OCI-LY7 (cell line): Measurements from ENCODE around the gene SLC23A1. TPM values are rescaled to one million over a fixed set of nuclear protein-coding genes. Genes with fewer than 3 reads are reported as not detected.

ENCODE experiments used
- BruUV-seq: library from RNA; stranded (reverse); fragments of 400-500 nt; replicated peaks from 2 replicates; lab custom pipeline; 2021; lab: Mats Ljungman, UMichigan
- CTCF ChIA-PET: fragments of 300-600 bp; sonication (Branson Sonifier 250); formaldehyde crosslinking; loops from one replicate; lab custom pipeline; 2022; ENCODE audit warnings: antibody characterized with exemption; ENCODE audit not compliant: unreplicated experiment; lab: Charles Lee
- POLR2A ChIA-PET: fragments of 300-600 bp; sonication (Branson Sonifier 250); formaldehyde crosslinking; loops from one replicate; lab custom pipeline; 2022; ENCODE audit warnings: antibody characterized with exemption; lab: Charles Lee
- DNase-seq: peaks from one replicate; pipeline ENCODE4 v3.0.0-alpha.2; 2015; ENCODE audit warnings: low spot score
- H2AFZ ChIP-seq: fragments of 200-600 bp; sonication (generic), shearing (Covaris generic); 2 replicates; pipeline ENCODE4 v1.6.1; 2014; ENCODE audit warnings: mild to moderate bottlenecking, antibody characterized with exemption, low read length, moderate library complexity
- H3K27ac ChIP-seq: fragments of 200-600 bp; sonication (generic); 2 replicates; pipeline ENCODE4 v1.5.1; 2014; ENCODE audit warnings: mixed run types, low read depth, mild to moderate bottlenecking, moderate library complexity, low read length, inconsistent platforms; ENCODE audit not compliant: poor library complexity, severe bottlenecking
- H3K36me3 ChIP-seq: fragments of 200-600 bp; sonication (generic); 2 replicates; pipeline ENCODE4 v1.6.1; 2014; ENCODE audit warnings: mild to moderate bottlenecking, antibody characterized with exemption, low read length, moderate library complexity, mixed read lengths; ENCODE audit not compliant: insufficient read depth
- H3K4me1 ChIP-seq: fragments of 200-600 bp; sonication (generic); 2 replicates; pipeline ENCODE4 v1.5.1; 2014; ENCODE audit warnings: mild to moderate bottlenecking, low read length; ENCODE audit not compliant: insufficient read depth, poor library complexity, severe bottlenecking
- H3K4me2 ChIP-seq: fragments of 200-600 bp; sonication (generic); 2 replicates; pipeline ENCODE4 v1.6.1; 2014; ENCODE audit warnings: mild to moderate bottlenecking, low read length
- H3K4me3 ChIP-seq: fragments of 200-600 bp; sonication (generic); 2 replicates; pipeline ENCODE4 v1.5.1; 2014; ENCODE audit warnings: mild to moderate bottlenecking, low read depth, low read length; ENCODE audit not compliant: poor library complexity, severe bottlenecking
- H3K79me2 ChIP-seq: fragments of 200-600 bp; sonication (generic); 2 replicates; pipeline ENCODE4 v1.6.1; 2016; ENCODE audit warnings: low read depth, mild to moderate bottlenecking, low read length, moderate library complexity, mixed read lengths; ENCODE audit not compliant: insufficient read depth
- H3K9me2 ChIP-seq: fragments of 200-600 bp; sonication (generic); 2 replicates; pipeline ENCODE4 v1.6.1; 2016; ENCODE audit warnings: mild to moderate bottlenecking, low read length, mixed read lengths; ENCODE audit not compliant: insufficient read depth
- H3K9me3 ChIP-seq: fragments of 200-600 bp; sonication (generic); 2 replicates; pipeline ENCODE4 v1.6.1; 2014; ENCODE audit warnings: mild to moderate bottlenecking, mixed run types, low read length, mixed read lengths
- H4K20me1 ChIP-seq: fragments of 200-600 bp; sonication (generic); 2 replicates; pipeline ENCODE4 v1.6.1; 2014; ENCODE audit warnings: mild to moderate bottlenecking, antibody characterized with exemption, low read length, moderate library complexity, mixed read lengths; ENCODE audit not compliant: insufficient read depth
- CTCF ChIP-seq: fragments of 200-600 bp; sonication (generic); conservative IDR thresholded peaks from 2 replicates; pipeline ENCODE4 v1.5.1; 2014; ENCODE audit warnings: mild to moderate bottlenecking, antibody characterized with exemption, low read length, moderate library complexity, mixed read lengths
- EZH2phosphoT487 ChIP-seq: fragments of 200-600 bp; sonication (generic); IDR thresholded peaks from 2 replicates; pipeline ENCODE4 v1.6.1; 2018; ENCODE audit warnings: low read depth, borderline replicate concordance, mild to moderate bottlenecking, mixed run types, antibody characterized with exemption, low read length, moderate library complexity, mixed read lengths
- intact Hi-C: fragments of 100-400 bp; cut with micrococcal nuclease; formaldehyde crosslinking; loops from one replicate; pipeline ENCODE4 v1.10.0; 2022; ENCODE audit not compliant: unreplicated experiment
- total RNA-seq, 2 experiments: library from RNA; depleted of rRNA in 1 of 2; stranded (reverse); fragments of >200 nt in 1 of 2; shearing (Covaris generic) in 1 of 2; gene quantifications; 2 replicates each; pipeline ENCODE4 v1.2.3, GENCODE V29; 2014 to 2022

The SLC23A1 gene
- total RNA-seq, 2 experiments from 2014 or later = 20.3 to 63.1 TPM

GRCh38 chr5:139385061-139386049, 2.3 kb upstream of the SLC23A1 start:
- H3K4me2 ChIP-seq = peak overlapping the region; percentile 99
- H3K36me3 ChIP-seq = peaks cover 55% of the 10 kb centered on the region
- peaks cover 70% of the 10 kb centered on the region for H3K4me1 ChIP-seq
- POLR2A ChIA-PET = interaction anchor here (0.9 kb wide), 1 partner anchor 92 kb away, joined by 3 read pairs; the partner anchor contains the start of gene MATR3
- intact Hi-C loops = no loop called here
- peaks cover 7% of the 10 kb centered on the region; the same call in 1 of the 2 replicates for H4K20me1 ChIP-seq
- CTCF ChIA-PET = no interaction called here
- no peaks in the 10 kb centered on the region for H3K9me2 ChIP-seq
- H2AFZ ChIP-seq = no peak overlapping the region
- peak overlapping the region; percentile 90 for H3K27ac ChIP-seq
- H3K79me2 ChIP-seq = peaks cover 53% of the 10 kb centered on the region
- DNase-seq = peak; percentile 63
- BruUV-seq = no TSS peak
- H3K4me3 ChIP-seq = peak overlapping the region; percentile 79
- no peaks in the 10 kb centered on the region for H3K9me3 ChIP-seq
- no peak for TF ChIP-seq EZH2phosphoT487
- peak; percentile 69 for TF ChIP-seq CTCF

- peak overlapping the region; percentile 79 for H3K4me3 ChIP-seq
- CTCF ChIA-PET = no interaction called here
- H3K4me1 ChIP-seq = peaks cover 63% of the 10 kb centered on the region
- H3K9me2 ChIP-seq = no peaks in the 10 kb centered on the region
- H3K79me2 ChIP-seq = peaks cover 47% of the 10 kb centered on the region
- H3K9me3 ChIP-seq = no peaks in the 10 kb centered on the region
- peak overlapping the region; percentile 90 for H3K27ac ChIP-seq
- intact Hi-C loops = no loop called here
- no TSS peak for BruUV-seq
- TF ChIP-seq EZH2phosphoT487 (no peak), CTCF (no peak)
- DNase-seq = no peak
- peak overlapping the region; percentile 99 for H3K4me2 ChIP-seq
- H2AFZ ChIP-seq = no peak overlapping the region
- POLR2A ChIA-PET = interaction anchor here (0.9 kb wide), 1 partner anchor 91 kb away, joined by 3 read pairs; the partner anchor contains the start of gene MATR3
- H4K20me1 ChIP-seq = peaks cover 7% of the 10 kb centered on the region; the same call in 1 of the 2 replicates
- peaks cover 53% of the 10 kb centered on the region for H3K36me3 ChIP-seq
These were observed 1.5 kb upstream of the SLC23A1 start for GRCh38 chr5:139384591-139385051.
